OCI-LY3 (cell line): Measurements from ENCODE around the gene SLC16A8.

Source experiments
- EZH2phosphoT487 ChIP-seq: fragments of 200-600 bp; shearing (Covaris generic); IDR thresholded peaks from 2 replicates; pipeline ENCODE4 v1.6.1; 2018; ENCODE audit warnings: antibody characterized with exemption, mixed run types, low read depth
- TF ChIP-seq, protein P1 (sequence below): fragments of 200-600, 300-600 bp; sonication (generic); IDR thresholded peaks from 2 replicates; pipeline ENCODE4 v1.5.1; 2014; ENCODE audit warnings: antibody characterized with exemption, low read length, low read depth

- TF ChIP-seq, protein P1, sequence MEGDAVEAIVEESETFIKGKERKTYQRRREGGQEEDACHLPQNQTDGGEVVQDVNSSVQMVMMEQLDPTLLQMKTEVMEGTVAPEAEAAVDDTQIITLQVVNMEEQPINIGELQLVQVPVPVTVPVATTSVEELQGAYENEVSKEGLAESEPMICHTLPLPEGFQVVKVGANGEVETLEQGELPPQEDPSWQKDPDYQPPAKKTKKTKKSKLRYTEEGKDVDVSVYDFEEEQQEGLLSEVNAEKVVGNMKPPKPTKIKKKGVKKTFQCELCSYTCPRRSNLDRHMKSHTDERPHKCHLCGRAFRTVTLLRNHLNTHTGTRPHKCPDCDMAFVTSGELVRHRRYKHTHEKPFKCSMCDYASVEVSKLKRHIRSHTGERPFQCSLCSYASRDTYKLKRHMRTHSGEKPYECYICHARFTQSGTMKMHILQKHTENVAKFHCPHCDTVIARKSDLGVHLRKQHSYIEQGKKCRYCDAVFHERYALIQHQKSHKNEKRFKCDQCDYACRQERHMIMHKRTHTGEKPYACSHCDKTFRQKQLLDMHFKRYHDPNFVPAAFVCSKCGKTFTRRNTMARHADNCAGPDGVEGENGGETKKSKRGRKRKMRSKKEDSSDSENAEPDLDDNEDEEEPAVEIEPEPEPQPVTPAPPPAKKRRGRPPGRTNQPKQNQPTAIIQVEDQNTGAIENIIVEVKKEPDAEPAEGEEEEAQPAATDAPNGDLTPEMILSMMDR = no peak
- no peak for TF ChIP-seq EZH2phosphoT487
Measured at GRCh38 chr22:38107692-38108515, 23.9 kb upstream of the SLC16A8 start.
